ENCODE measurements around the gene AMBRA1. TPM values are rescaled to one million over a fixed set of nuclear protein-coding genes. Genes with fewer than 3 reads are reported as not detected.

AMBRA1 gene
- polyA plus RNA-seq, 1 donor from 2014 or later = 34.5 TPM

DNA sequence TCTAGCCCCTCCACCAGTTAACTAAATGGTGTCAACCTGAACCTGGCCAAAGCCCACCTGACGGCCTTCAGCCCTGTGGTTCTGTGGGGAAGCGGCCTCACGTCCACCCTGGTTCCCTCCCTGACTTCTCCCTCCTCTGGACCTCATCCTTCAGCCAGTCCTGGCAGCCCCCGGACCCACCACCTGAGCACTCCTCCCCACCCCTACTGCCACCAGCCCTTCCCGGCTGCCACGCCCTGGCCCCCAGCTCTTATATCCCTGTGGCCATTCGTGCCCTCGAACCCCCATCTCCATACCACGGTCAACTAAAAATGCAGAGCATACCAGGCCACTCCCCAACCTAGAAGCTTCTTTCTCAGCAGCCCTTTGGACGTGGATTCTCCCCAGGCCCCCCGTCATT, 216.5 kb downstream of the AMBRA1 start:
- Histone ChIP-seq H2AFZ (ENCODE audit: low read depth, low read length) (no peak overlapping the region), H3K27ac (ENCODE audit: low read length) (no peak overlapping the region), H3K9me2 (ENCODE audit: insufficient read depth, low read length) (no peaks in the 10 kb centered on the region), H3K27me3 (ENCODE audit: insufficient read depth, low read depth, low read length) (no peaks in the 10 kb centered on the region), H3K4me2 (ENCODE audit: low read length) (no peak overlapping the region), H3K79me2 (replicated peaks; ENCODE audit: insufficient read depth, low read length) (peaks cover under 1% of the 10 kb centered on the region), H3K9me3 (ENCODE audit: low read length) (no peaks in the 10 kb centered on the region), H4K20me1 (ENCODE audit: insufficient read depth) (no peaks in the 10 kb centered on the region), H3F3A (ENCODE audit: insufficient read depth, low read length, poor library complexity, severe bottlenecking) (no peaks in the 10 kb centered on the region), H3K9ac (ENCODE audit: low read length) (no peak overlapping the region), H3K4me3 (ENCODE audit: low read length) (no peak overlapping the region), H3K36me3 (ENCODE audit: insufficient read depth, low read length) (no peaks in the 10 kb centered on the region)
- no peak for TF ChIP-seq EZH2 (IDR thresholded peaks at IDR 0.05; ENCODE audit: borderline replicate concordance, insufficient read depth, low read length, poor library complexity, severe bottlenecking)

DNA sequence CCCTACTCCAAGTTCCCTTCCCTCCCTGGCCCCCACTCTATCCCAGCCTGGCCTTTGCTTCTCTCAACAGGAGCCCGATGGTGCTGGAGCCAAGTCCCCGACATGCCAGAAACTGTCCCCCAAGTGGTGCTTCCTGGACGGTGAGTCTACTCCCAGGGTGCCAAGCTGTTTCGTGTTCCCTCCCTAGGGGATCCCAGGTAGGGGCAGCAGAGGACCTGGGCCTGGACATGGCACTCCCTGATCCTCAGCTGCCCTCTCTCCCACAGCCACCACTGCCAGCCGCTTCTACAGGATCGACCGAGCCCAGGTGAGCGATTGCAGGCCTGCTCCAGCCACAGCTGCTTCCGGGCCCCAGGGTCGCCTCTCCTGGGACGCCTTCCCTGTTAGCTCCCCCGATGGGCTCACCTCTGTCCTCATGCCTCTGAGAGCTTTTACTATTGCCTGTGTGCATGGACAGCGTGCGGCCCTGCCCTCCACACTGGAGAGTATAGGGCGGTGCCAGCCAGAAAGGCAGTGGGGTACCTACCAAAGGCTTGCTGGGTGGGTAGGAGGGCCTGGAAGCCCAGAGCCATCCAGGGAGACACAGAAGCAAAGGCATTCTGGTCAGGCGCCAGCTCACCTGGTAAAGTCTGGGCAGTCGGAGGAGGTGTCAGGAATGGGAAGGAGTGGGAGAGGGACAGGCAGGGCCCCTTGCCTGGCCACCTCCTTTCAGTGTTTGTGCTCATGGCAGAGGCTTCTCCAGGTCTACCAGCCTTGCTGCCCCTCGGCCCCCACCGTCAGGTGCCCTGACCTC, 217.4 kb downstream of the AMBRA1 start:
- Histone ChIP-seq H2AFZ (ENCODE audit: low read depth, low read length) (no peak overlapping the region), H3K4me3 (ENCODE audit: low read length) (no peak overlapping the region), H3F3A (ENCODE audit: insufficient read depth, low read length, poor library complexity, severe bottlenecking) (no peaks in the 10 kb centered on the region), H3K36me3 (ENCODE audit: insufficient read depth, low read length) (no peaks in the 10 kb centered on the region), H3K9me3 (ENCODE audit: low read length) (no peaks in the 10 kb centered on the region), H4K20me1 (ENCODE audit: insufficient read depth) (no peaks in the 10 kb centered on the region), H3K4me2 (ENCODE audit: low read length) (no peak overlapping the region), H3K27me3 (ENCODE audit: insufficient read depth, low read depth, low read length) (no peaks in the 10 kb centered on the region), H3K79me2 (replicated peaks; ENCODE audit: insufficient read depth, low read length) (no peaks in the 10 kb centered on the region), H3K27ac (ENCODE audit: low read length) (no peak overlapping the region), H3K9ac (ENCODE audit: low read length) (no peak overlapping the region), H3K9me2 (ENCODE audit: insufficient read depth, low read length) (no peaks in the 10 kb centered on the region)
- no peak for TF ChIP-seq TAF1 (IDR thresholded peaks at IDR 0.05; ENCODE audit: low read depth)
- TF ChIP-seq, protein P1, sequence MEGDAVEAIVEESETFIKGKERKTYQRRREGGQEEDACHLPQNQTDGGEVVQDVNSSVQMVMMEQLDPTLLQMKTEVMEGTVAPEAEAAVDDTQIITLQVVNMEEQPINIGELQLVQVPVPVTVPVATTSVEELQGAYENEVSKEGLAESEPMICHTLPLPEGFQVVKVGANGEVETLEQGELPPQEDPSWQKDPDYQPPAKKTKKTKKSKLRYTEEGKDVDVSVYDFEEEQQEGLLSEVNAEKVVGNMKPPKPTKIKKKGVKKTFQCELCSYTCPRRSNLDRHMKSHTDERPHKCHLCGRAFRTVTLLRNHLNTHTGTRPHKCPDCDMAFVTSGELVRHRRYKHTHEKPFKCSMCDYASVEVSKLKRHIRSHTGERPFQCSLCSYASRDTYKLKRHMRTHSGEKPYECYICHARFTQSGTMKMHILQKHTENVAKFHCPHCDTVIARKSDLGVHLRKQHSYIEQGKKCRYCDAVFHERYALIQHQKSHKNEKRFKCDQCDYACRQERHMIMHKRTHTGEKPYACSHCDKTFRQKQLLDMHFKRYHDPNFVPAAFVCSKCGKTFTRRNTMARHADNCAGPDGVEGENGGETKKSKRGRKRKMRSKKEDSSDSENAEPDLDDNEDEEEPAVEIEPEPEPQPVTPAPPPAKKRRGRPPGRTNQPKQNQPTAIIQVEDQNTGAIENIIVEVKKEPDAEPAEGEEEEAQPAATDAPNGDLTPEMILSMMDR (IDR thresholded peaks at IDR 0.05; ENCODE audit: poor library complexity, severe bottlenecking) = no peak
- TF ChIP-seq SMC3 (conservative IDR thresholded peaks at IDR 0.05; ENCODE audit: poor library complexity) = no peak
- TF ChIP-seq, protein P2, sequence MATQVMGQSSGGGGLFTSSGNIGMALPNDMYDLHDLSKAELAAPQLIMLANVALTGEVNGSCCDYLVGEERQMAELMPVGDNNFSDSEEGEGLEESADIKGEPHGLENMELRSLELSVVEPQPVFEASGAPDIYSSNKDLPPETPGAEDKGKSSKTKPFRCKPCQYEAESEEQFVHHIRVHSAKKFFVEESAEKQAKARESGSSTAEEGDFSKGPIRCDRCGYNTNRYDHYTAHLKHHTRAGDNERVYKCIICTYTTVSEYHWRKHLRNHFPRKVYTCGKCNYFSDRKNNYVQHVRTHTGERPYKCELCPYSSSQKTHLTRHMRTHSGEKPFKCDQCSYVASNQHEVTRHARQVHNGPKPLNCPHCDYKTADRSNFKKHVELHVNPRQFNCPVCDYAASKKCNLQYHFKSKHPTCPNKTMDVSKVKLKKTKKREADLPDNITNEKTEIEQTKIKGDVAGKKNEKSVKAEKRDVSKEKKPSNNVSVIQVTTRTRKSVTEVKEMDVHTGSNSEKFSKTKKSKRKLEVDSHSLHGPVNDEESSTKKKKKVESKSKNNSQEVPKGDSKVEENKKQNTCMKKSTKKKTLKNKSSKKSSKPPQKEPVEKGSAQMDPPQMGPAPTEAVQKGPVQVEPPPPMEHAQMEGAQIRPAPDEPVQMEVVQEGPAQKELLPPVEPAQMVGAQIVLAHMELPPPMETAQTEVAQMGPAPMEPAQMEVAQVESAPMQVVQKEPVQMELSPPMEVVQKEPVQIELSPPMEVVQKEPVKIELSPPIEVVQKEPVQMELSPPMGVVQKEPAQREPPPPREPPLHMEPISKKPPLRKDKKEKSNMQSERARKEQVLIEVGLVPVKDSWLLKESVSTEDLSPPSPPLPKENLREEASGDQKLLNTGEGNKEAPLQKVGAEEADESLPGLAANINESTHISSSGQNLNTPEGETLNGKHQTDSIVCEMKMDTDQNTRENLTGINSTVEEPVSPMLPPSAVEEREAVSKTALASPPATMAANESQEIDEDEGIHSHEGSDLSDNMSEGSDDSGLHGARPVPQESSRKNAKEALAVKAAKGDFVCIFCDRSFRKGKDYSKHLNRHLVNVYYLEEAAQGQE (IDR thresholded peaks at IDR 0.05; ENCODE audit: borderline replicate concordance) = no peak
- TF ChIP-seq POLR2AphosphoS5 (IDR thresholded peaks at IDR 0.05) = no peak
- no peak for TF ChIP-seq EP300 (conservative IDR thresholded peaks at IDR 0.05; ENCODE audit: poor library complexity, severe bottlenecking)
- TF ChIP-seq MXI1 (conservative IDR thresholded peaks at IDR 0.05; ENCODE audit: poor library complexity, severe bottlenecking) = no peak
- no peak for TF ChIP-seq RAD21 (conservative IDR thresholded peaks at IDR 0.05)
- no peak for TF ChIP-seq EZH2 (IDR thresholded peaks at IDR 0.05; ENCODE audit: borderline replicate concordance, insufficient read depth, low read length, poor library complexity, severe bottlenecking)

Data from neural cell (in vitro differentiated cells).